Activated CD4-positive, alpha-beta T cell treated with anti-CD3 and anti-CD28 coated beads, Interleukin-2, amount 50 U/mL, for 1 hour (primary cell): ENCODE measurements around the gene LHX2.

Experiments
- DNase-seq: peaks from one replicate; pipeline ENCODE4 v3.0.0-alpha.2; 2020

The LHX2 gene

DNA sequence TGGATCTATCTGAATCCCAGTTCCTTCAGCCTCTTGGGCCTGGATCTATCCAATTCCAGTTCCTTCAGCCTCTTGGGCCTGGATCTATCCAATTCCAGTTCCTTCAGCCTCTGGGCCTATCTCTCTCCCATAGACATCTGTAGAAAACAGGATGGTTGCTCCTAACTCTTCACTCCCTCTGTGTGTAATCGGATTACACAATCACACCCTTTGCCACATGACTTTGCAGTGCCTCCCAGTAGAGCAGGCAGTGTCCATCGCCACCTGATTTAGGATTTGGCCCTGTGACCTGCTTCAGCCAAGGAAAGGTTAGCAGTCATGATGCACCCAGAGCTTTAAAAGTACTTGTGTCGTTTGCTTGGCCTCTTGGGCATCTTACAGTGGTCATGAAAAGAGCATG lies 56.7 kb downstream of the LHX2 start:
- no peak for DNase-seq

DNA sequence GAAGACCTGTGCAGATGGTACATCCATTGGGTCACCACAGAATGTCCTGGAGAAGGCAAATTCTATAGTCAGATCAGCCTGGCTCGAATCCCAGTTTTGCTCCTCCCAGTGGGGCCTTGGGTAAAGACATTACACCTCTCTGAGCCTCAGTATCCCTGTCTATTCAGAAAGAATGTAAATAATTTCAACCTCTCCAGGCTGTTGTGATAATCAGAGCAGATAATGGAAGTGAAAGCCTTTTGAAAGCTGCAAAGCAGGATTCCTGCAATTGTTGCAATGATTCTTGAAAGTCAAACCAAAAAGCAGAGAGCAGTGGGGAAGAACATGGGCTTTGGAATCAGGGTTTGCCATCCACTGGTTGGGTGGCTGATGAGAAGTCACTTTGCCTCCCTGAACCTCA lies 63.2 kb downstream of the LHX2 start:
- no peak for DNase-seq

DNA sequence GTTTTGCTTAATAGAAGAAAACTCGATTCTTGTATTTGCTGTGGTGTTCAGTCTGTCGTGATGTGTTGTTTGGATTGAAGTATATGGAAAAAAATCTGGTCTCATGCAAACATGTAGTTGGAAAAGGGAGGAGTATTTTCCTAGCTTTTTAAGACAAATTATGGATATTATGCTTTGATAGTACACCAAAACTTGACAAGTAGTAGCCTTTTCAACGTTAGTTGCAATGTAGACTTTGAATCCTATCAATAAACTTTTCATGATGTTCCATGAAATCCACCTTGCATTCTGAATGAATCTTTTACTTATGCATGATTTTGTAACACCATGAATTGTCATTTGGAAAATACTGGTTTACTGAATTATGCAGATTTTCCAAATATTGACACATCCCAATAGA lies 64.2 kb downstream of the LHX2 start:
- no peak for DNase-seq

DNA sequence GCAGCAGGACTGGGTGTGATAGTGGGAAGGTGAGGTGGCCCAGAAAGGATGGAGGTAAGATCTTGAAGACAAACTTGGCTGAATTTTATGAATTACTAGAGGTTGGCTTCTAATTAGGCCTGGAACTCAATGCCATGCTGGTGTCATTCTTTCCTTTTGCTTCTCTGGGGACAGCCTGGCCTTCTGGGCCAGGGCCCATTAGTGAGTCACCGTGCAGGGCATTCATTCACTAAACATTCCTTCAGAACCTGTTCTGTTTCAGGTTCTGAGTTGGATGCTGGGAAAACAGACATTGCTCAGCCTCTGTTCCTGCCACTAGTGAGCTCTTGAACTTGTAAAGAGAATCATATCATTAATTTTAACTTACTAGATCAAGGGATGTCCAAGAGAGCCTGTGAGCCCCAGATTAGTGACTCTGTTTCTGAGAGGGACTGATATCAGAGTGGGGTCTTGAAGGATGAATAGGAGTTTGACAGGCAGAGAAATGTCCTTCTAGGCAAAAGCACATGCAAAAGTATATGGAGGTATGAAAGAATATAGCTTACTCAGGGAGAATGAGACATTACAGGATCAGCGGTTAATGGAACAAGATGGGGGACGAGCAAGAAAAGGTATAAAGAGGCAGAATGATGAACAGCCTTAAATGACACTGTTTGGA lies 66.5 kb downstream of the LHX2 start:
- no peak for DNase-seq

DNA sequence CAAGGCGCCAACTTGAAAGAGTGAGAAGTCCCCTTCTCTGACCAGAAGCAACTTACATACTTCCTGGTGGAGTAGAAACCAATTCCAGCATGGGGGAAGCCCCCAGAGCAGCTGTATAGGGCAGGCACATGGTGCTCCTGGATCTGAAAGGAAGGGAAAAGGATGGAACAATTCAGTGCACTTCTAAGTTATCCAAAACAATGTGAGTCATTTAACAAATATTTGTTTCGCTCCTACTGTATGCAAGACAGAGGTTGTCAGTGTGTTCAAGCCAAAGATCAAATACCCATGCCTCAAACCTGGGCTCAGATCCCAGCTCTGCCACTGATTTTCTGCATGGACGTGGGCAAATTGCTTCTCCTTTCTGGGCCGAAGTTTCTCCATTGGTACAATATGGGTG lies 67.1 kb downstream of the LHX2 start:
- DNase-seq = no peak

DNA sequence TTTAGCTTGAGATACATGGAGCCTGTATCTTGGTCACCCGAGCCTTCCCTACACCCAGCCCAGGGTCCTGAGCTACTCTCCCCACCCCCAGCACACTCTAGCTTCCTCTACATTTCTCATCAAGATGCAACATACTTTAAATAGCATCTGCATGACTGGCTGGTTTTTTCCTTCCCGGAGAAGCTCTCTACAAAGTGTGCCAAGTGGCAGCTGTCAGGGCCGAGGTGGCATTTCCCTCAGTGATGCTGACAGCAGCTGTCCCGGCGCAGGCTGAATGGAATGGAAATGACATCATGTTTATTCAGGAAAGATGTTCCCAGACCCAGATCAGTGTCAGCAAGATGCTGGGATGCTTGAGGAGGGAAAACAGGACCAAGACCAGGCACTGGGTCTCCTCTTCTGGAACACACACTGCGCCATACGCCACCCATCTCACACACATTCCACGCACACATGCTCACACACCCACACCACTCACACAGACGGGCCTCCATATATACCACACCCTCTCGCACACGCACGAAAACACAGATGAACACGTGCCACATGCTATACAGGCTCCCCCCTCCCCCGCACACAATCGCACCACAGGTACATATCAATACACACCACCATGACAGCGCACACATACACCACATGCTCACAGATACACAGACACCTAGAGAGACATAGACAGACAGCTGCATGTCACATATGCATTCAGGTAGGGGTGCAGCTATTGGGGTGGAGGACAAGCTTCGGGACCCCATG lies 67.8 kb downstream of the LHX2 start:
- DNase-seq = no peak

DNA sequence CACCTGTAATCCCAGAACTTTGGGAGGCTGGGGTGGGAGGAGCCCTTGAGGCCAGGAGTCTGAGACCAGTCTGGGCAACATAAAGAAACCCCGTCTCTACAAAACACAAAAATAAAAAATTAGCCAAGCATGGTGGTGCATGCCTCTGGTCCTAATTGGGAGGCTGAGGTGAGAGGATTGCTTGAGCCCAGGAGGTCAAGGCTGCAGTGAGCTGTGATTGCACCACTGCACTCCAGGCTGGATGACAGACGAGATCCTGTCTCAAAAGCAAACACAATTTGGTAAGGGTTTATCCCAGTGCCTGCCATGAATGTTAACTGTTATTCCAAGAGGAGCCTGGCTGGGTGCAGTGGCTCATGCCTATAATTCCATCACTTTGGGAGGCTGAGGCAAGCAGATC lies 71.1 kb downstream of the LHX2 start:
- no peak for DNase-seq
